HG03097 (cell line): Measurements from ENCODE around the gene NTN1.
A peak's percentile ranks its signal among the peaks of the same experiment; 100 is the strongest.
"Not testable (repeated sequence)": the region's sequence is repeated elsewhere in the genome, so short reads cannot be mapped to it uniquely, and the experiment has no call there.

Source experiments
- ATAC-seq: cut with Tn5 transposase; IDR thresholded peaks from one replicate; pipeline ENCODE4 v1.9.1; 2021; ENCODE audit not compliant: unreplicated experiment, low FRiP score

Gene NTN1

DNA sequence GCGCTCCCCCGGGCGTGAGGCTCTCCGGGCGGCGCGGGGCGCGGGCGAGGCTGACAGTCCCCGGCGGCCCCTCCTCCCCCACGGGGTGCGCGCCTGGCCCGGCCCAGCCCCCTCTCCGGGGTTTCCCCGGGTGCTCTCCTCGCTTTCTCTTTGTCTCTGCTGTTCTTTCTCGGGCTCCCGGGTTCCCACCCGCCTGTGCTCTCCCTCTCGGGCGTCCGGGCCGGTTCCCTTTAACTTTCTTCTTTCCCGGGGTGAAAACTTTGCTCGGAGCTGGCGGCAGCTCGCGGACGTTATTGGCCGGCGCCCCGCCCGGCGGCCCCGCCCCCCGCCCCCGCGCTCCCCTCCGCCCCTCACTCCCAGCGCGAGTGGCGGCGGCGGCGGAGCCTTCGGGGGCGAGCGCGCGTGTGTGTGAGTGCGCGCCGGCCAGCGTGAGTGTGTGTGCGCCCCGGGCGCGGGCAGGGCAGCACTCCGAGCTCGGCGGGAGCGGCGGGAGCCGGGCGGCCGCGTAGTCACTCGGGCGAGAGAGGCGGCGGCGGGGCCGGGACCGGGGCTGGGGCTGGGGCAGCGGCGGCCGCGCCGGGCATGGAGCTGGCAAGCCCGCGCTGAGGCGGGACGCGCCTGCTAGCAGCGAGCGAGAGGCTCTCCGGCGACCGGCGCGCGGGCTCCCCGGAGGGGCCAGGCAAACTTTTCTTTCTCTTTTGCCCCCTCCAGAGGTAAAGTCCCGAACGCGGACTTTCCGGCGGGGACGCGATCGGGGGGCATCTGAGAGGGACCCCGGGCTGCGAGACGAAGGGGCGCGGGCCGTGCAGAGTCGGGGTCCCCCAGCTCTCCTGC lies at the start of gene NTN1:
NTN1 (plus strand) TSS at position 353 of the 834 bp plus-strand sequence. CDS start 864 bp downstream, outside the sequence.
- ATAC-seq = no peak

DNA sequence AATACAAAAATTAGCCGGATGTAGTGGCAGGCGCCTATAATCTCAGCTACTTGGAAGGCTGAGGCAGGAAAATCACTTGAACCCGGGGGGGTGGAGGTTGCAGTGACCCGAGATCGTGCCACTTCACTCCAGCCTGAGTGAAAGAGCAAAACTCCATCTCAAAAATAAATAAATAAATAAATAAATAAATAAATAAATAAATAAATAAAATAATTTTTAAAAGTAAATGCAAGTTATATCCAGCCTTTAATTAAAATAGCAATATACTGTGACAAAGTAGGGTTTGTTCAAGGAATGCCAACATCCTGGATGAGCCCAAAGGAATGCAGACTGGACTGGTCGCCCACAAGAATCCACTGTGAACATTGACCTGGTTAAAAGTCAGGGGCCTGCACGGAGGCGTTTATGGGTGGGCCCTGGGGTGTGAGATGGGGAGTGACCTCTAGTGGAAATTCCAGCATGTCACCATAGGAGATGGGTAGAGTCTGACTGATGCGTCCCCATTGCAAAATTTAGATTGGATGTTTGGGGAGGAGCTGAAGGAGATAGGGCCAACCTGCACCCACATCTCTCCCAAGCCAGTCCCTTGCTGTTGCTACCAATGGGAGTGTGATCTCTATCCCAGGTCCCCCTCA lies 46.1 kb upstream of the NTN1 start:
- ATAC-seq = no peak

GRCh38 chr17:8976638-8977037 lies 44.7 kb upstream of the NTN1 start:
- no peak for ATAC-seq

- ATAC-seq = no peak
Measured at GRCh38 chr17:8979715-8980114, 41.6 kb upstream of the NTN1 start.

GRCh38 chr17:8981443-8981842 lies 39.9 kb upstream of the NTN1 start:
- ATAC-seq = no peak

DNA sequence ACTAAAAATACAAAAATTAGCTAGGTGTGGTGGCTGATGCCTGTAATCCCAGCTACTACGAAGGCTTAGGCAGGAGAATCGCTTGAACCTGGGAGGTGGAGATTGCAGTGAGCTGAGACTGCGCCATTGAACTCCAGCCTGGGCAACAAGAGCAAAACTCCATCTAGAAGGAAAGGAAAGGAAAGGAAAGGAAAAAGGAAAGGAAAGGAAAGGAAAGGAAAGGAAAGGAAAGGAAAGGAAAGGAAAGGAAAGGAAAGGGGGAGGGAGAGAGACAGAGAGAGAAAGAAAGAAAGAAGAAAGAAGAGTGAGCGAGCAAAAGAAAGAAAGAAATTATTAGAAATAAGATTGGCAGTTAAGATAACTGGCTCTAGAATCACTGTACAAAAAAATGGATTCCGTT lies 37.1 kb upstream of the NTN1 start:
- not testable (repeated sequence) for ATAC-seq

GRCh38 chr17:8985054-8985701 lies 36.1 kb upstream of the NTN1 start:
- ATAC-seq = peak; percentile 58

DNA sequence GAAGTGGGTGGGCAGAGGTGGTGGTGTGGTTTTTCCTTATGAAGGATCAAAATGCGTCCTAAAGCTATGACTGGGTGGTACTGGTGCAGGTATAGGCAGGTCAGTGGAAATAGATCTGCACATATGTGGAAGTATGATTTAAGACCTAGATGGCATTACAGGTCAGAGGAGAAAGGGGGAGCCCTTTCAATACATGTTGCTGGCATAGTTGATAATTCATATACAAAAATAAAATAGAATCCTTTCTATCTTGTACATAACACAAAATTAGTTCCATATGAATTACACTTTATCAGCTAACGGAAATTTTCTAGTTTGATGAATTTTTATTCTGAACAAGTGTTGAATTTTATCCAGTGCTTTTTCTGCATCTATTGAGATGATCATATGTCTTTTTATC lies 35.0 kb upstream of the NTN1 start:
- ATAC-seq = no peak

DNA sequence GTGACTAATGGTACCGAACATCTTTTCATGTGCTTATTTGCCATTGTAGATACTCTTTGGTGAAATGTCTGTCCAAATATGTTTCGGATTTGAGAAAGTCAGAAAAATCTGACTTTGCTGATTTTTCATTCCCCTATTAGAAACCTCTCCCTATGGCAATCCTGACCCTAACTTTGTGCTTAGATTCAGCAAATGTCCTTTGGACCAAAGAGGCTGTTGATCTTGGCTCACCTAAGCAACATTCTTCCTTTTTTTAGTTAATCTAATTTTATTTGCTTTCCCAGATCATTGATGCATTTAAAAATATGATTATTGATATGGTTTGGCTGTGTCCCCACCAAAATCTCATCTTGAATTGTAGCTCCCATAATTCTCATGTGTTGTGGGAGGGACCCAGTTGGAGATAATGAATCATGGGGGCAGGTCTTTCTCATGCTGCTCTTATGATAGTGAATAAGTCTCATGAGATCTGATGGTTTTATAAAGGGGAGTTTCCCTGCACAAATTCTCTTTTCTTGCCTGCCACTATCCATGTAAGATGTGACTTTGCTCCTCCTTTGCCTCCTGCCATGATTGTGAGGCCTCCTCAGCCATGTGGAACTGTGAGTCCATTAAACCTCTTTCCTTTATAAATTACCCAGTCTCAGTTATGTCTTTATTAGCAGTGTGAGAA lies 32.9 kb upstream of the NTN1 start:
- ATAC-seq = not testable (repeated sequence)

DNA sequence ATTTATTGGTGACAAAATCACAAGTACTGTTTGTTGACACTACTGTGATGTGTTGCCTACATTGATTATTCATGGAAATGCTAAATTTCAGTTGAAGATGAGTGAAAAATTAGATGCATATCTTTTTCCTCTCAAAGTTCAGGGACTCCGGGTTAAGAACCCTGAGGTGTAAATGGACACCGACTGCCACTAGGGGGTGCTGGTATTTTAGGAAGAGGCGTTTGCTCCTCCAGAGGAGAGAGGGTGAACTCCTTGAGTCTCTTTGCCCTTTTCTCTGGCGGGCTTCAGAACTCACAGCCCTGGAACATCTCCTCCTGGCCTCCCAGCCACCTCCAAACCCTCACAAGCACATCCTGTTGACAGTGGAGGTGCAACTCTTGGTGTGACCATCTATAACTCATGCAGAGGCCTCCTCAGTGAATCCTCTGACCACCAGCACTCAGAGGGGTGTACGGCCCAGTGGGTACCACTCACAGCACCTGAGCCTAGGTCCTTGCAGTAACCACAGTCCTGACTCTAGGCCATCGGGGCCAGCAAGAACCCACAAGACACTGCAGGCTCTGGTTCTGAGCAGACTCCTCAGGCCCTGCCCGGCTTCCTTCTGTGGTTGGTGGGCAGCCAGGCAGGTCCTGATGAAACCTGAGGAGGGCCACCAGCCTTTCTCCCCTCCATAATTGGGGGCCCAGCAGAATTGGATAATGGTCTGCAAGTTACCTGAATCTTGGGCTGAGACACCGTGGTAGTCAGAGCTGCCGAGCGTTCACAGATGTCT lies 29.6 kb upstream of the NTN1 start:
- ATAC-seq = no peak

GRCh38 chr17:8994319-8994718 lies 27.0 kb upstream of the NTN1 start:
- no peak for ATAC-seq

- ATAC-seq = no peak
Measured at GRCh38 chr17:8995711-8996110, 25.6 kb upstream of the NTN1 start.

DNA sequence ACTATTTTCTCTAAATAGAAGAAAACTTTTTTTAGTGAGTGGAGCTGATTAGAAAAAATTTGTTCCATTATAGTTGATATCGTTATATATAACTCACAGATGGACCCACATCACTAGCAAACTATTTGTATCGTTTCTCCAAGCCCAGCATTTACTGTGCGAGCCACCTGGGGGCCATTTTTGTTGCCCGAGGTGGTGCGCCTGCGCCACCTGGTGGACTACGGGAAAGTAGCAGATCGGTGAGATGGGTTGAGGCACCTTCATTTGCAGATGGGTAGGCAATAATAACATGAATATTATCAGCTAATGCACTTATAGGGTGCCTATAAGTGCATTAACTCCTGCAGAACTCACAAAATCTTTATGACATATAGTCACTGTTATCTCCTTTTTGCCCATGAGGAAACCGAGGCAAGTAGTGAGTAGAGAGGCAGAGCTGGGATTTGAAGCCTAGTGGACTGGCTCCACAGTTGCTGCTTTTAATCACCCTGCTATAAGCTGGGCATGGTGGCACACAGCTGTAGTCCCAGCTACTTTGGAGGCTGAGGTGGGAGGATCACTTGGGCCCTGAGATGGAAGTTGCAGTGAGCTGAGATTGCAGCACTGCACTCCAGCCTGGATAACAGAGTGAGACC lies 23.2 kb upstream of the NTN1 start:
- no peak for ATAC-seq

GRCh38 chr17:9001559-9001958 lies 19.8 kb upstream of the NTN1 start:
- no peak for ATAC-seq

DNA sequence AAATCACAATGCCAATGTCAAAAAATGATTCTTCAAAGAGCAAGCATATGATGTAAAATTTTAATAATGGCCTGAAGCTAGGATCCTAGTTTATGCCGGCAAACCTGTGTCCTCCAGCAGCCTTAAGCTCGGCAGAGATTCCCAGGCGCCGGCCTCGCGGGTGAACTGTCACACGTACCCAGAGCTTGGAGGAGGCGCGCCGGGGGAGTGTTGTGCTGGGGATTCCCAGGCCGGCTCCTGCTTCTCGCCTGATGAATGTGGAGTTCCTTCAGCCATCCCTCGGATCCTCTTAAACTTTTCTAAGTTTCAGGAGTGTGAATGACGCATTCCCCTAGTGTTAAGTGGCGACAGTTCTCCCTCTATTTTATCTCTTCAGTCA lies 19.1 kb upstream of the NTN1 start:
- ATAC-seq = no peak

DNA sequence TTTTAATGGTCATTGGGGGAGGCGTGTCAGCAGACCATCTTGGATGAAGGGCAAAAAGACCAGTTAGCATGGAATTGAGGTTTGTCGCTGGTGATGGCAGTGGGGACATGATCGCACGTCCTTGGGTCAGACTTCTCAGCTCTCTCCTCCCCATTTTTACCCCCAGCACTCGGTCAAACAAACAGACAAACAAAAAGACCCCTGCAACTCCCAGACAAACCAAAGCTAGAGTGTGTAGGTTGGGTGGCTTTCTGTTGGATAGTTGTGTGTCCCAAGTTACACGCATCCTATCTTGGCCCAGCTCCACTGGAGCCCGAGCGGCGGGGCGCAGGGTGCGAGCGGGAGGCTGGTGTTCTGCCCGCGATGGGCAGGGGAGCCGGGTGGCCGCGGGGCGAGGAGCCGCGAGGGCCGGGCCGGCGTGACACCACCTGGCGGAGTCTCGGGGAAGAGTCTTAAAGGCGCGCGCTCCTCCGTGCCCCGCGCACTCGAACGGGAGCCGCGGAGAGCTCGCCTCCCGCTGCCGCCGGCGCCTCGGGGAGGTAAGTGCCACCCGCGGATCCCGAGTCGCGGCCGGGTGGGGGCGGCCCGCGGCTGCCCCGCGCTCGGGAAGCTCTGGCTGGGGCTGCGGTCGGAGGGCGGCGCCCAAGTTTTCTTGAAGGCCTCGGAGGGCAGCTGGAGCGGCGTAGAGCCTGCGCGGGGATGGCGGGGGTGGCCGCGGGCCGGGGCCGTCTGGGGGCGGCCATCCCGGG lies 18.5 kb upstream of the NTN1 start:
- ATAC-seq = no peak

DNA sequence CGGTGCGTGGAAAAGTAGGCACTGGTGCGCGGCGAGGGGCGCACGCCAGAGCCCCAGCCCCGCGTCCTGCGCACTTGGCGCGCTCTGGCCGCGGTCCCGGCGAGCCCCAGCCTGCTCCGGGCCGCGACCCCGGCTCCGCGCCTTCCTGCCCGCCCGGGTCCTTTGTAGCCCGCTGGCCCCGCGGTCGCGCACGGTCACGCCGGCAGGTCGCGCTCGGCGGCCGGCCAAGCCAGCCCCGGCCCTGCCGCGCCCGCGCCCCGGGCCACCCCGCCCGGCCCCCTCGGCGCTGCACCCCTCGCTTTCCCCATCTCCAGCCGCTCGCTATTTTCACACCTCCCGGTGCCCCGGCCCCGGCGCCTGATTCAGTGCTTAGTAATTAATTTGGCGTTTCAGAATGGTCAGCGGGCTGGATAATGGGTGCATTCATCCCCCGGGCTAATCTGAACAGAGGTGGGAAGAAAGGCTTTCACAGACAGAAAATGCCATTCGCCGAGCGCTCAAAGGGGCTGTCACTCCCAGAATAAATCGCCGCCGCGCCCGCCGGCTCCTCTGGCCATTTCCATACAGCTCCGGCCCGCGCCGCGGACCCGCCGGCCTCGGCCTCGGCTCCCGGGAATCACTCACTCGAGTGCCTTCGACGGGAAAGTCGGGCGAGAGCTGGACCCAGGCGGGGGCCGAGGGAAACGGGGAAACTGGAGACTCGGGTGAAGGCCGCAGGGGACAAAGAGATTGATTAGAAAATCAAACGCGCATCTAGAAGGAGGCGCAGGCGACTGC lies 17.8 kb upstream of the NTN1 start:
- no peak for ATAC-seq

- ATAC-seq = no peak
Measured at GRCh38 chr17:9004132-9004960, 17.0 kb upstream of the NTN1 start.
